GM19452 (cell line): ENCODE measurements around the gene FCN3.
A peak's percentile ranks its signal among the peaks of the same experiment; 100 is the strongest.

Experiments used
- ATAC-seq: cut with Tn5 transposase; IDR thresholded peaks from one replicate; pipeline ENCODE4 v1.9.1; 2021; ENCODE audit not compliant: unreplicated experiment

FCN3 gene

GRCh38 chr1:27343639-27344025 lies 31.0 kb downstream of the FCN3 start:
- no peak for ATAC-seq

- no peak for ATAC-seq
These were observed 31.6 kb downstream of the FCN3 start for GRCh38 chr1:27342778-27343638.

GRCh38 chr1:27342391-27342777 lies 32.2 kb downstream of the FCN3 start:
- no peak for ATAC-seq

- no peak for ATAC-seq
These were observed 32.9 kb downstream of the FCN3 start, which contains the start of gene SYTL1 for GRCh38 chr1:27341525-27342252. Gene SYTL1, plus strand, starts transcription at chr1:27342022. Its CDS starts 3,313 bp downstream, at chr1:27345335.

GRCh38 chr1:27339213-27339612 lies 35.4 kb downstream of the FCN3 start:
- ATAC-seq, result no peak

- ATAC-seq, result no peak
These were observed 35.9 kb downstream of the FCN3 start for GRCh38 chr1:27338751-27339150.

- ATAC-seq, result no peak
These were observed 37.9 kb downstream of the FCN3 start for GRCh38 chr1:27336756-27337155.

- no peak for ATAC-seq
These were observed 38.9 kb downstream of the FCN3 start for GRCh38 chr1:27335506-27336422.

GRCh38 chr1:27333717-27334279 lies 40.8 kb downstream of the FCN3 start:
- ATAC-seq, result no peak

- ATAC-seq, result no peak
These were observed 41.9 kb downstream of the FCN3 start for GRCh38 chr1:27332536-27333281.

- ATAC-seq, result no peak
These were observed 42.7 kb downstream of the FCN3 start for GRCh38 chr1:27331922-27332321.

- ATAC-seq, result no peak
These were observed 43.2 kb downstream of the FCN3 start for GRCh38 chr1:27331426-27331825.

- ATAC-seq, result no peak
These were observed 43.8 kb downstream of the FCN3 start for GRCh38 chr1:27330786-27331185.

- ATAC-seq, result no peak
These were observed 46.7 kb downstream of the FCN3 start for GRCh38 chr1:27327964-27328363.

- ATAC-seq, result no peak
These were observed 49.3 kb downstream of the FCN3 start for GRCh38 chr1:27325286-27325685.

- no peak for ATAC-seq
These were observed 51.9 kb downstream of the FCN3 start for GRCh38 chr1:27322569-27323240.

GRCh38 chr1:27321813-27322568 lies 52.6 kb downstream of the FCN3 start, which contains the start of gene TMEM222:
Gene TMEM222, plus strand, starts transcription at chr1:27322163. Its CDS starts 35 bp downstream, at chr1:27322198.
- ATAC-seq, result peak; percentile 90
